ENCODE data around the gene HYAL2.
A peak's percentile ranks its signal among the peaks of the same experiment; 100 is the strongest.

The HYAL2 gene

GRCh38 chr3:50322386-50323091 lies at the start of gene HYAL2:
HYAL2 (minus strand) TSS chr3:50322745; CDS start chr3:50320489, 2,256 bp downstream.
- Histone ChIP-seq H3K27ac (ENCODE audit: extremely low read depth, low read depth, low read length) (peak within 1 kb of the TSS; percentile 95), H3K4me1 (ENCODE audit: control insufficient read depth, insufficient read depth, low read length) (no peaks in the 10 kb centered on the region), H3K36me3 (ENCODE audit: control insufficient read depth in 2 of 2, insufficient read depth in 1 of 2, low read length in 2 of 2) (peaks cover 3 to 59% of the 10 kb centered on the region in 2 experiments; a peak in 2 of 3 replicates), H3K4me3 (ENCODE audit: low read depth, low read length) (peak within 1 kb of the TSS; percentile 62), H3K9me3 (ENCODE audit: control insufficient read depth, insufficient read depth, low read depth, low read length) (no peaks in the 10 kb centered on the region)
- CTCF ChIA-PET, result interaction anchor here (0.5 to 3.0 kb wide), 8 partner anchors 11 to 1200 kb away, joined by 3 to 21 read pairs (median 4); partner anchors contain the start of genes HYAL3 and NAA80
- TF ChIP-seq ZFP3 (tag by site-specific recombination; IDR thresholded peaks at IDR 0.05; ENCODE audit: low read depth) (no peak), ZFHX2 (tag by site-specific recombination; conservative IDR thresholded peaks at IDR 0.05) (peak; percentile 15; the same call in 1 of the 2 replicates)
- POLR2A ChIA-PET, result interaction anchor here (2.5 to 3.2 kb wide), 3 partner anchors 15 to 27 kb away, joined by 7 to 17 read pairs (median 12); partner anchors contain the start of genes HYAL3 and NAA80

GRCh38 chr3:50371133-50371685 lies 48.7 kb upstream of the HYAL2 start:
- ChIA-PET POLR2A (interaction anchor here (1.0 kb wide), 1 partner anchor 171 kb away, joined by 3 read pairs; no protein-coding TSS in a partner anchor), CTCF (interaction anchor here (0.6 to 1.0 kb wide), 5 partner anchors 23 to 1402 kb away, joined by 3 read pairs; no protein-coding TSS in a partner anchor)
- H3K9me3 ChIP-seq (ENCODE audit: control insufficient read depth, insufficient read depth, low read depth, low read length), result no peaks in the 10 kb centered on the region
- no peaks in the 10 kb centered on the region for H3K4me1 ChIP-seq (ENCODE audit: control insufficient read depth, insufficient read depth, low read length)
- no peak overlapping the region for H3K4me3 ChIP-seq (ENCODE audit: low read depth, low read length)
- H3K27ac ChIP-seq (ENCODE audit: extremely low read depth, low read depth, low read length), result no peak overlapping the region; the same call in 1 of the 2 replicates
- no peaks in the 10 kb centered on the region for H3K36me3 ChIP-seq (ENCODE audit: control insufficient read depth in 2 of 2, insufficient read depth in 1 of 2, low read length in 2 of 2)
- TF ChIP-seq HOXD13 (CRISPR knock-in tag; IDR thresholded peaks at IDR 0.05; ENCODE audit: borderline replicate concordance) (no peak), ZNF530 (tag by site-specific recombination; IDR thresholded peaks at IDR 0.05; ENCODE audit: low read depth) (no peak), ZNF274 (IDR thresholded peaks at IDR 0.05; ENCODE audit: low read length) (no peak), ZNF274 (tag by site-specific recombination; IDR thresholded peaks at IDR 0.05; ENCODE audit: borderline replicate concordance) (no peak), ZEB2 (tag by site-specific recombination; IDR thresholded peaks at IDR 0.05) (no peak), ZNF362 (tag by site-specific recombination; IDR thresholded peaks at IDR 0.05) (no peak), ZFP41 (tag by site-specific recombination; IDR thresholded peaks at IDR 0.05; ENCODE audit: borderline replicate concordance) (no peak), ZNF521 (tag by site-specific recombination; IDR thresholded peaks at IDR 0.05) (no peak), ZNF221 (tag by site-specific recombination; IDR thresholded peaks at IDR 0.05; ENCODE audit: borderline replicate concordance) (no peak), ZNF18 (tag by site-specific recombination; IDR thresholded peaks at IDR 0.05) (no peak), MYNN (tag by site-specific recombination; IDR thresholded peaks at IDR 0.05; ENCODE audit: borderline replicate concordance) (no peak), ZSCAN4 (tag by site-specific recombination; IDR thresholded peaks at IDR 0.05) (peak; percentile 43), ZNF747 (tag by site-specific recombination; IDR thresholded peaks at IDR 0.05) (no peak), ZNF600 (tag by site-specific recombination; IDR thresholded peaks at IDR 0.05) (no peak), REST (tag by site-specific recombination; IDR thresholded peaks at IDR 0.05) (no peak), ZNF704 (tag by site-specific recombination; IDR thresholded peaks at IDR 0.05) (no peak), ZNF391 (tag by site-specific recombination; IDR thresholded peaks at IDR 0.05; ENCODE audit: borderline replicate concordance, low read depth) (no peak), ZNF354C (tag by site-specific recombination; IDR thresholded peaks at IDR 0.05; ENCODE audit: borderline replicate concordance, low read depth) (no peak), ZNF791 (tag by site-specific recombination; IDR thresholded peaks at IDR 0.05) (no peak), GLI2 (tag by site-specific recombination; IDR thresholded peaks at IDR 0.05; ENCODE audit: borderline replicate concordance, low read depth) (no peak), ZNF239 (tag by site-specific recombination; IDR thresholded peaks at IDR 0.05) (no peak), ZNF112 (tag by site-specific recombination; IDR thresholded peaks at IDR 0.05) (no peak)
